GM13977 (cell line): ENCODE measurements around the gene ZNF23.
"Not testable (repeated sequence)": the region's sequence is repeated elsewhere in the genome, so short reads cannot be mapped to it uniquely, and the experiment has no call there.

Experiments
- DNase-seq: peaks from one replicate; pipeline ENCODE4 v3.0.0; 2012; ENCODE audit warnings: low spot score
- in situ Hi-C: fragments of 300-500 bp; cut with MboI; formaldehyde crosslinking; loops from one replicate; pipeline ENCODE4 v1.12.0; 2022; ENCODE audit warnings: low sequenced_read_pairs, low pct_unique_long_range_greater_than_20kb, mixed read lengths, inconsistent platforms; ENCODE audit not compliant: unreplicated experiment
- TF ChIP-seq, protein P1 (sequence below): IDR thresholded peaks from 2 replicates; pipeline ENCODE4 v1.5.1; 2012; ENCODE audit warnings: mild to moderate bottlenecking, control low read depth; ENCODE audit not compliant: insufficient read depth; ENCODE audit errors: extremely low read depth, missing control alignments

Gene ZNF23

DNA sequence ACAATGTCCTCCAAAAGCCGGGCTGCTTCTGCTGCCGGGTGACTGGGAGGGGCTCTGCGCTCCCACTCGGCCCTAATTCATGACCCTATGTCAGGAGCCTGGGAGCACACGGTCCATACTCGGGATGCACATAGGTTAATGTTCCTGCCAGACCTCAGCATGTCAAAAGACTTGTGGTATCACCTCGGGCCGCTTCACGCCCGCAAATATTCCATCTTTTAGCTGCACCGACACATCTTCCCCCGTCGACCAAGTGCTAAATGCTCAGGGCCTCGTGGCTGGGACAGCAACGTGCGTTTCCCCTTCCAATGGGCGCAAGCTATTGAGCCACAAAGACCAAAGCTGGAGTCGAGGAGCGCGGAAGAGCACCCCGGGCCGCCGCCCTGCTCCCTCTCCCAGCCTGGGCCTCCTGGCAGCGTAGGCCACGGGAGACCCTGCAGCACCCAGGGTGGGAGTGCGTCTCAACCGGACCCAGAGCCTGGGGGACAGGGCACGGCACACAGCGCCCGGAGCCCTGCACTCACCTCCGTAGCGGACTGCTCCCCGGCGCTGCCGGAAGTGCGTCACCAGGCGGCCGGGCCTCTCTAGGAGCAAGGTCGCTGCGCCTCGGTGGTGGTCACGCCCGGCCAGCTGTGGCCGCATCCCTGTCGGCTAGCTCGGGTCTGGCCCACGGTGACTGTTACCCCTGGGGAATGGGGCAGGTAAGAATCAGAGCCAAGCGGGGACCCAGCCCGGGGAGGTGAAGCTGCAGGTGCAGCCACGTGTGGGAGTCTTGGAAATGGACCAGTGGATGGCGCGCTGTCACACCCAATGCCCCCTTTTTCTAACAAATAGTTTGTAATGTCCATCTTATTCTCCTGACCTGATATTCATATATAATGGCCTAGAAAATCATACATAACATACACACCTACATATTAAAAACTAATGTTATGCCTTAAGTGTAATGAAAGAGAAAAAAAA is at the start of gene ZNF23:
Gene ZNF23 (minus strand): TSS at position 562 of the 963 bp plus-strand sequence. CDS start 5,451 bp downstream, outside the sequence.
- TF ChIP-seq, protein P1, sequence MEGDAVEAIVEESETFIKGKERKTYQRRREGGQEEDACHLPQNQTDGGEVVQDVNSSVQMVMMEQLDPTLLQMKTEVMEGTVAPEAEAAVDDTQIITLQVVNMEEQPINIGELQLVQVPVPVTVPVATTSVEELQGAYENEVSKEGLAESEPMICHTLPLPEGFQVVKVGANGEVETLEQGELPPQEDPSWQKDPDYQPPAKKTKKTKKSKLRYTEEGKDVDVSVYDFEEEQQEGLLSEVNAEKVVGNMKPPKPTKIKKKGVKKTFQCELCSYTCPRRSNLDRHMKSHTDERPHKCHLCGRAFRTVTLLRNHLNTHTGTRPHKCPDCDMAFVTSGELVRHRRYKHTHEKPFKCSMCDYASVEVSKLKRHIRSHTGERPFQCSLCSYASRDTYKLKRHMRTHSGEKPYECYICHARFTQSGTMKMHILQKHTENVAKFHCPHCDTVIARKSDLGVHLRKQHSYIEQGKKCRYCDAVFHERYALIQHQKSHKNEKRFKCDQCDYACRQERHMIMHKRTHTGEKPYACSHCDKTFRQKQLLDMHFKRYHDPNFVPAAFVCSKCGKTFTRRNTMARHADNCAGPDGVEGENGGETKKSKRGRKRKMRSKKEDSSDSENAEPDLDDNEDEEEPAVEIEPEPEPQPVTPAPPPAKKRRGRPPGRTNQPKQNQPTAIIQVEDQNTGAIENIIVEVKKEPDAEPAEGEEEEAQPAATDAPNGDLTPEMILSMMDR: peak; percentile 23
- peak; percentile 93 for DNase-seq
- in situ Hi-C loops: no loop called here

DNA sequence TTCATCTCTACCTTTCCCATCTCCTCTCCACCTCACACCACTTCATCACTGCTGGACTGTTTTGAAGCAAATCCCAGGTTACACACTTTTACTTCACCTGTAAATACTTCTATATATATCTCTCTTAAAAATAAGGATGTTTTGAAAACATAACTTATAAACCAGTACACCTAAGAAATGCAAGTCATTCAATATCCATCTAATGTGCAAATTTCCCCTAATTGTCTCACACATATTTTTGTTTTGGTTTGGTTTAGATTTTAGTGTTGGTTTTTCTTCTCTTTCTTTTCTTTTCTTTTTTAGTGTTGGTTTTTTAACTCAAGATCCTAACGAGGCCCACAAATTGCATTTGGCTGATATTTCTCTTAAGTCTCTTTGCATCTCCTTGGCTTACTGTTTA is 45.0 kb upstream of the ZNF23 start:
- TF ChIP-seq, protein P1: no peak
- in situ Hi-C loops: no loop called here

DNA sequence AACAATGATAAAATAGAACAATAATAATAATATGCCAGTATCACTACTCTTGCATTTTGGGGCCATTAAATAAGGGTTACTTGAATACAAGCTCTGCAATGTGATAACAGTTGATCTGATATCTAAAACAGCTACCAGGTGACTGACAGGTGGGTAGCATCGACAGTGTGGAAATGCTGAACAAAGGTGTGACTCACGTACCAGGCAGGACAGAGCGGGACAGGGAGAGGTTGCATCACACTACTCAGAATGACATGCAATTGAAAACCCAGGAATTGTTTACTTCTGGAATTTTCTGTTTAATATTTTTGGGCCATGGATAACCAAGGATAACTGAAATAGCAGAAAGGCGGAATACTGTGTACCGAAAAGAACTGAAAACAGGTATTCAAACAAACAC is 42.9 kb upstream of the ZNF23 start:
- no peak for DNase-seq
- TF ChIP-seq, protein P1: no peak
- in situ Hi-C loops: loop anchor here (5.0 kb wide), 1 partner anchor 93 kb away; no protein-coding TSS in a partner anchor

More for the DNA sequence above, 45.0 kb upstream of the ZNF23 start:
- no peak for DNase-seq

DNA sequence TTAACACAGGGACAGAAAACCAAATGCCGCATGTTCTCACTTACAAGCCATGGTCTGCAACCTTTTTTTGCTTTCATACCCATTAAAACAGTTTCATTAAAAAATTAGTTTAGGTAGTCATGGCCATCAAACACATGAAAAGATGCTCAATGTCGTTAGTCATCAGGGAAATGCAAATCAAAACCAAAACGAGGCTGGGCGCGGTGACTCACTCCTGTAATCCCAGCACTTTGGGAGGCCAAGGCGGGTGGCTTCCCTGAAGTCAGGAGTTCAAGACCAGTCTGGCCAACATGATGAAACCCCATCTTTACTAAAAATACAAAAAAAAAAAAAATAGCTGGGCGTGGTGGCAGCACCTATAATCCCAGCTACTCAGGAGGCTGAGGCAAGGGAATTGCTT is 42.0 kb upstream of the ZNF23 start:
- not testable (repeated sequence) for DNase-seq
- in situ Hi-C loops: loop anchor here (5.0 kb wide), 1 partner anchor 92 kb away; no protein-coding TSS in a partner anchor

DNA sequence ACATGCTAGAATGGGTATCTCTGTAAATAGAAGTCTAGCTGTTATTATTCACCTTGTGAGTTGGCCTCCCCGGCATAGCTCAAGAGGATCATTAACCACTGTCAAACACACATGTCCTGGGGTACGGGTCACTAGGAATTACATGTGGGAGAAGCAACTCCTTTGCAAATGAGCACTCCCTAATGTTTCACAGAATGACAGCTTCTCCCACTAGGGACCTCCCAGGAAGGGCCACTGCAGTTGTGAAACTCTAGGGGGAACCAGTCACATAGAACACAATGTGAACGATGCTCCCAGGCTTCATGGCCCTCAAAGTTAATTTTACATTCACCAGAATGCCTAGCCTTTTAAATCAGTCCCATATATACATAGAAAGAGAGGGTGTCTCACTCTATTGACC is 39.5 kb upstream of the ZNF23 start:
- TF ChIP-seq, protein P1: peak; percentile 37
- no peak for DNase-seq
- in situ Hi-C loops: loop anchor here (5.0 kb wide), 1 partner anchor 89 kb away; no protein-coding TSS in a partner anchor

DNA sequence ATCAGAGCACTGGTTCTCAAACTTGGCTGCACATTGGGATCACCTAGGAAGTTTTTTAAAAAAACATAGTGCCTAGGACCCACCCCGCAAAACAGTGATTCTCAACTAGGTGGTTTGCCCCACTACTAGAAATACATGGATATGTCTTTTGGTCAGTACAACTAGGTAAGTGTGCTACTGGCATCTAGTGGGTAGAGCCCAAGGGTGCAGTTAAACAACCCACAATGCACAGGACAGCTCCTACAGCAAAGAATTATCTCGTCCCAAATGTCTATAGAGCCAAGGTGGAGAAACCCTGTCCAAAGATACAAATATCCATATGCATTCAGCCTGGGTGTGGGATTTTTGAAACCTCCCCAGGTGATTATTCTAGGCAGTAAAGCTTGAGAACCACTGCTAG is 38.9 kb upstream of the ZNF23 start:
- in situ Hi-C loops: loop anchor here (5.0 kb wide), 1 partner anchor 89 kb away; no protein-coding TSS in a partner anchor
- TF ChIP-seq, protein P1: no peak
- DNase-seq: no peak
